GM12878 (cell line): ENCODE results near the gene LRRC15. TPM values are rescaled to one million over a fixed set of nuclear protein-coding genes. Genes with fewer than 3 reads are reported as not detected.

Experiments used
- ATAC-seq: fragments of 200-7000 bp; cut with Tn5 transposase; 3 replicates; pipeline ENCODE4 v1.9.1; 2020; ENCODE audit warnings: mild to moderate bottlenecking, moderate library complexity
- BruUV-seq: library from RNA; stranded (reverse); fragments of 400-500 nt; replicated peaks from 2 replicates; lab custom pipeline; 2021; lab: Mats Ljungman, UMichigan
- CTCF ChIA-PET: fragments of 300-600 bp; sonication (Branson Sonifier 250); formaldehyde crosslinking; extraction: SDS; loops from one replicate; lab custom pipeline; 2021; ENCODE audit warnings: inconsistent platforms; lab: Yijun Ruan, JAX
- POLR2A ChIA-PET: fragments of 350-600 bp; formaldehyde crosslinking; extraction: SDS; loops from one replicate; lab custom pipeline; 2021; ENCODE audit warnings: inconsistent platforms; lab: Charles Lee
- RAD21 ChIA-PET: fragments of 300-600 bp; sonication (Branson Sonifier 250); formaldehyde crosslinking; loops from one replicate; lab custom pipeline; 2023; ENCODE audit warnings: antibody characterized with exemption; ENCODE audit not compliant: unreplicated experiment; lab: Charles Lee
- SMC1A ChIA-PET: fragments of 300-600 bp; sonication (Branson Sonifier 250); formaldehyde crosslinking; loops from one replicate; lab custom pipeline; 2023; ENCODE audit not compliant: unreplicated experiment, uncharacterized antibody; lab: Charles Lee
- DNase-seq: peaks from one replicate; pipeline ENCODE4 v3.0.0-alpha.2; 2011; ENCODE audit warnings: low read depth, low spot score
- FAIRE-seq: peaks from 3 replicates; lab custom pipeline; 2011; peaks lifted over from hg19 to GRCh38; lab: Jason Lieb, UNC
- H2AFZ ChIP-seq: 2 replicates; pipeline ENCODE4 v1.6.0; 2011; ENCODE audit warnings: low read depth, low read length, control low read depth; ENCODE audit not compliant: control insufficient read depth
- H3K27ac ChIP-seq: 2 replicates; pipeline ENCODE4 v1.5.1; 2011; ENCODE audit warnings: control low read depth; ENCODE audit not compliant: control insufficient read depth, insufficient read depth
- H3K27me3 ChIP-seq, 2 experiments: replicated peaks in 1 of 2; 2 replicates each; pipeline versions ENCODE4 v1.6.0 to v1.6.1; 2011; ENCODE audit warnings: low read length in 1 of 2; ENCODE audit not compliant: control insufficient read depth in 2 of 2, insufficient read depth in 2 of 2
- H3K36me3 ChIP-seq, 2 experiments: 2 replicates each; pipeline ENCODE4 v1.5.1; 2011; ENCODE audit warnings: low read length in 1 of 2; ENCODE audit not compliant: control insufficient read depth in 2 of 2, insufficient read depth in 2 of 2
- H3K4me1 ChIP-seq: 2 replicates; pipeline ENCODE4 v1.6.1; 2011; ENCODE audit warnings: mild to moderate bottlenecking, low read length, moderate library complexity, mixed read lengths; ENCODE audit not compliant: control insufficient read depth, insufficient read depth
- H3K4me2 ChIP-seq: 2 replicates; pipeline ENCODE4 v1.6.0; 2011; ENCODE audit warnings: control low read depth; ENCODE audit not compliant: control insufficient read depth, insufficient read depth
- H3K4me3 ChIP-seq: fragments of 200-600 bp; sonication (generic); 2 replicates; pipeline ENCODE4 v1.5.1; 2016
- H3K79me2 ChIP-seq: 2 replicates; pipeline ENCODE4 v1.6.0; 2011; ENCODE audit warnings: low read length; ENCODE audit not compliant: control insufficient read depth, insufficient read depth
- H3K9ac ChIP-seq: 2 replicates; pipeline ENCODE4 v1.8.0; 2011; ENCODE audit warnings: low read length, control low read depth, mixed read lengths; ENCODE audit not compliant: control insufficient read depth, insufficient read depth
- H3K9me3 ChIP-seq: replicated peaks from 3 replicates; pipeline ENCODE4 v1.5.1; 2011; ENCODE audit warnings: mild to moderate bottlenecking, low read length; ENCODE audit not compliant: control insufficient read depth, insufficient read depth
- H4K20me1 ChIP-seq: 2 replicates; pipeline ENCODE4 v1.6.0; 2011; ENCODE audit not compliant: control insufficient read depth, insufficient read depth
- BHLHE40 ChIP-seq, 2 experiments: fragments of 450-650 bp in 1 of 2; IDR thresholded peaks; 2 replicates each; pipeline ENCODE4 v1.6.1; 2011 to 2017; ENCODE audit warnings: low read depth in 2 of 2, borderline replicate concordance in 1 of 2, improper control_type of control experiment in 1 of 2, low read length in 1 of 2, mild to moderate bottlenecking in 1 of 2
- CEBPZ ChIP-seq: fragments of 150-350 bp; IDR thresholded peaks from 2 replicates; pipeline ENCODE4 v1.6.1; 2016; ENCODE audit warnings: low read depth, low read length
- CHD2 ChIP-seq: IDR thresholded peaks from 2 replicates; pipeline ENCODE4 v1.6.1; 2011; ENCODE audit warnings: low read depth, low read length, improper control_type of control experiment, borderline replicate concordance
- ELK1 ChIP-seq: IDR thresholded peaks from 2 replicates; pipeline ENCODE4 v1.6.1; 2012; ENCODE audit warnings: low read depth, low read length, improper control_type of control experiment
- ESRRA ChIP-seq: IDR thresholded peaks from 2 replicates; pipeline ENCODE4 v1.6.1; 2012; ENCODE audit warnings: mild to moderate bottlenecking, low read length, improper control_type of control experiment
- HDGF ChIP-seq: fragments of 450-650 bp; IDR thresholded peaks from 2 replicates; pipeline ENCODE4 v1.6.1; 2016; ENCODE audit warnings: antibody characterized with exemption
- HSF1 ChIP-seq: fragments of 150-350 bp; IDR thresholded peaks from 2 replicates; pipeline ENCODE4 v1.6.1; 2014; ENCODE audit warnings: mild to moderate bottlenecking, low read depth, low read length
- JUNB ChIP-seq: IDR thresholded peaks from 2 replicates; pipeline ENCODE4 v1.6.1; 2016; ENCODE audit warnings: antibody characterized with exemption, mild to moderate bottlenecking
- MEF2B ChIP-seq: fragments of 450-650 bp; IDR thresholded peaks from 2 replicates; pipeline ENCODE4 v1.6.1; 2018; ENCODE audit warnings: mild to moderate bottlenecking, moderate library complexity; ENCODE audit not compliant: partially characterized antibody, poor library complexity, severe bottlenecking
- PML ChIP-seq: IDR thresholded peaks from 2 replicates; pipeline ENCODE4 v1.6.1; 2012; ENCODE audit warnings: low read length, inconsistent platforms
- RB1 ChIP-seq: fragments of 450-650 bp; formaldehyde crosslinking; IDR thresholded peaks from 2 replicates; pipeline ENCODE4 v1.6.1; 2017; ENCODE audit warnings: mild to moderate bottlenecking, borderline replicate concordance
- SUZ12 ChIP-seq: fragments of 200-600 bp; sonication (generic); IDR thresholded peaks from one replicate; pipeline ENCODE4 v1.6.1; 2018; ENCODE audit warnings: antibody characterized with exemption, mild to moderate bottlenecking; ENCODE audit not compliant: unreplicated experiment
- YY1 ChIP-seq: IDR thresholded peaks from 2 replicates; pipeline ENCODE4 v1.6.1; 2011; ENCODE audit warnings: low read depth, mild to moderate bottlenecking, low read length
- WGBS: methylation state at CpG from one replicate; pipeline ENCODE4 v1.1.6; 2016; ENCODE audit warnings: low lambda C conversion rate; ENCODE audit not compliant: insufficient replicate concordance, insufficient coverage; ENCODE audit errors: missing lambda C conversion rate; 5-methylcytosine and 5-hydroxymethylcytosine counted together
- in situ Hi-C: fragments of 300-500 bp; cut with MboI; formaldehyde crosslinking; loops from 9 replicates; pipeline ENCODE4 v1.14.3; 2018; ENCODE audit warnings: mixed read lengths
- intact Hi-C: fragments of 100-400 bp; cut with micrococcal nuclease; formaldehyde crosslinking; loops from one replicate; pipeline ENCODE4 v1.14.2; 2022; ENCODE audit not compliant: unreplicated experiment
- polyA plus RNA-seq, 11 experiments: library from polyadenylated mRNA; depleted of rRNA in 4 of 11; unstranded in 6 of 11; stranded (reverse) in 5 of 11; fragments of >200 nt; fragmentation: Nextera tagmentation in 4 of 11; fragmentation: Illumina TruSeq in 1 of 11; extraction: Ambion mirVana in 4 of 11; extraction: Trizol in 1 of 11; gene quantifications; 1 replicate in 1 of 11; 2 replicates in 10 of 11; pipeline versions ENCODE4 v1.2.1 to v1.2.3, GENCODE V29; 2011 to 2016; ENCODE audit warnings: inconsistent platforms in 2 of 11, missing spikeins in 2 of 11, low read depth in 1 of 11
- total RNA-seq, 4 experiments: library from RNA; depleted of rRNA in 3 of 4; stranded (reverse); fragments of >200 nt in 3 of 4; fragmentation: Illumina TruSeq in 1 of 4; extraction: Trizol in 1 of 4; gene quantifications; 2 replicates each; pipeline versions ENCODE4 v1.2.1 to v1.2.3, GENCODE V29; 2013 to 2021

LRRC15 gene
- total and polyA plus RNA-seq, 10 of the 15 experiments (the other 5 are each of a cell fraction or from before 2014, with no cell fraction given) = not detected

GRCh38 chr3:194333212-194333980, 36.1 kb downstream of the LRRC15 start:
- H4K20me1 ChIP-seq = no peaks in the 10 kb centered on the region; the same call in 1 of the 2 replicates
- ChIA-PET POLR2A (no interaction called here), RAD21 (interaction anchor here (0.7 to 2.4 kb wide), 4 partner anchors 10 to 349 kb away, joined by 3 to 10 read pairs (median 6); no protein-coding TSS in a partner anchor), CTCF (interaction anchor here (0.7 to 5.5 kb wide), 16 partner anchors 11 to 935 kb away, joined by 3 to 64 read pairs (median 4); no protein-coding TSS in a partner anchor), SMC1A (interaction anchor here (1.2 to 2.1 kb wide), 3 partner anchors 11 to 261 kb away, joined by 3 to 13 read pairs (median 3); no protein-coding TSS in a partner anchor)
- H3K27ac ChIP-seq = no peak overlapping the region
- peak overlapping the region; percentile 49; the same call in 1 of the 2 replicates for H3K4me3 ChIP-seq
- DNase-seq (no peak), ATAC-seq (peak; percentile 99), FAIRE-seq (no peak)
- H3K9ac ChIP-seq = no peak overlapping the region; the same call in 1 of the 2 replicates
- WGBS = 10% methylated on average over 59 of the region's 69 CpGs
- H2AFZ ChIP-seq = peak overlapping the region; percentile 81
- no peaks in the 10 kb centered on the region for H3K4me1 ChIP-seq
- no peaks in the 10 kb centered on the region for H3K9me3 ChIP-seq
- peak overlapping the region; percentile 92 for H3K4me2 ChIP-seq
- intact Hi-C loops (loop anchor here (1.0 to 10.0 kb wide), 3 partner anchors 71 to 931 kb away; no protein-coding TSS in a partner anchor), in situ Hi-C loops (loop anchor here (5.0 to 10.0 kb wide), 2 partner anchors 259 to 921 kb away; no protein-coding TSS in a partner anchor)
- H3K79me2 ChIP-seq = no peaks in the 10 kb centered on the region
- peaks cover 0 to 7% of the 10 kb centered on the region in 2 experiments; a peak in 3 of 4 replicates for H3K27me3 ChIP-seq
- no peaks in the 10 kb centered on the region for H3K36me3 ChIP-seq
- BruUV-seq = no TSS peak
- TF ChIP-seq JUNB (no peak), MEF2B (no peak), HDGF (no peak), YY1 (peak; percentile 74), CHD2 (no peak), PML (no peak), SUZ12 (no peak), ESRRA (0 out of 2 replicates have a peak, but pooled peaks have one; percentile 42), ELK1 (no peak), BHLHE40 (IDR thresholded peaks at IDR 0.05; ENCODE audit: borderline replicate concordance in 1 of 2, low read depth in 2 of 2, low read length in 1 of 2) (peak; percentile 38 to 44; a peak in 3 of 4 replicates), RB1 (peak; percentile 67; the same call in 1 of the 2 replicates), HSF1 (no peak), CEBPZ (no peak)
